ENCODE measurements around the gene ALK.

The ALK gene

GRCh38 chr2:29398384-29399237 lies 522.8 kb downstream of the ALK start:
- no peak for DNase-seq (ENCODE audit: low read depth)
- H3K4me3 ChIP-seq (ENCODE audit: low read depth, low read length): no peak overlapping the region
- TF ChIP-seq, protein P1, sequence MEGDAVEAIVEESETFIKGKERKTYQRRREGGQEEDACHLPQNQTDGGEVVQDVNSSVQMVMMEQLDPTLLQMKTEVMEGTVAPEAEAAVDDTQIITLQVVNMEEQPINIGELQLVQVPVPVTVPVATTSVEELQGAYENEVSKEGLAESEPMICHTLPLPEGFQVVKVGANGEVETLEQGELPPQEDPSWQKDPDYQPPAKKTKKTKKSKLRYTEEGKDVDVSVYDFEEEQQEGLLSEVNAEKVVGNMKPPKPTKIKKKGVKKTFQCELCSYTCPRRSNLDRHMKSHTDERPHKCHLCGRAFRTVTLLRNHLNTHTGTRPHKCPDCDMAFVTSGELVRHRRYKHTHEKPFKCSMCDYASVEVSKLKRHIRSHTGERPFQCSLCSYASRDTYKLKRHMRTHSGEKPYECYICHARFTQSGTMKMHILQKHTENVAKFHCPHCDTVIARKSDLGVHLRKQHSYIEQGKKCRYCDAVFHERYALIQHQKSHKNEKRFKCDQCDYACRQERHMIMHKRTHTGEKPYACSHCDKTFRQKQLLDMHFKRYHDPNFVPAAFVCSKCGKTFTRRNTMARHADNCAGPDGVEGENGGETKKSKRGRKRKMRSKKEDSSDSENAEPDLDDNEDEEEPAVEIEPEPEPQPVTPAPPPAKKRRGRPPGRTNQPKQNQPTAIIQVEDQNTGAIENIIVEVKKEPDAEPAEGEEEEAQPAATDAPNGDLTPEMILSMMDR (IDR thresholded peaks at IDR 0.05; ENCODE audit: low read depth, low read length): no peak
- TF ChIP-seq MAX (IDR thresholded peaks at IDR 0.05; ENCODE audit: low read depth, low read length) (no peak), MYC (IDR thresholded peaks at IDR 0.05; ENCODE audit: low read depth, low read length) (no peak), POLR2A (IDR thresholded peaks at IDR 0.05; ENCODE audit: extremely low read depth, insufficient read length) (no peak)

- no peak for DNase-seq (ENCODE audit: low read depth)
- TF ChIP-seq, protein P1 (IDR thresholded peaks at IDR 0.05; ENCODE audit: low read depth, low read length): no peak
- no peak for TF ChIP-seq MAX (IDR thresholded peaks at IDR 0.05; ENCODE audit: low read depth, low read length)
- TF ChIP-seq POLR2A (IDR thresholded peaks at IDR 0.05; ENCODE audit: extremely low read depth, insufficient read length): no peak
- TF ChIP-seq MYC (IDR thresholded peaks at IDR 0.05; ENCODE audit: low read depth, low read length): no peak
- H3K4me3 ChIP-seq (ENCODE audit: low read depth, low read length): no peak overlapping the region
These were observed 523.7 kb downstream of the ALK start for GRCh38 chr2:29397713-29398112.

GRCh38 chr2:29397039-29397438 lies 524.3 kb downstream of the ALK start:
- TF ChIP-seq POLR2A (IDR thresholded peaks at IDR 0.05; ENCODE audit: extremely low read depth, insufficient read length) (no peak), MYC (IDR thresholded peaks at IDR 0.05; ENCODE audit: low read depth, low read length) (no peak), MAX (IDR thresholded peaks at IDR 0.05; ENCODE audit: low read depth, low read length) (no peak)
- TF ChIP-seq, protein P1 (IDR thresholded peaks at IDR 0.05; ENCODE audit: low read depth, low read length): no peak
- H3K4me3 ChIP-seq (ENCODE audit: low read depth, low read length): no peak overlapping the region
- DNase-seq (ENCODE audit: low read depth): no peak

DNA sequence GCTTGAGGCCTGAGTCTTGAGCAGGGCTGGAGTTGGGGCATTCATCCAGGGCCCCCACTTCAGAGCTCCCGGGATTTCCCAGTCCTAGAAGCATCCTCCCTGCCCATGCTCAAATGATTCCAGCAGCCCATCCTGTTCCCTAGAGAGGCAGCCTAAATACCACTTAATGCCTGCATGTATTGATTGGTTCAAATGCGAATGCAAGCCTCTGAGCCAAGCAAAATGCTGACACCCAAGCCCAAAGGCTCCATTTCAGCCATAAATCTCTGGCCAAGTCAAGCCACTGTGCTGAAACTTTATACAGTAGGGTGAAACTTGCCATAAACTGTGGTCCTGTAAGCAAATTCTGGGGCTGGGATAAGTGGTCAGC lies 526.4 kb downstream of the ALK start:
- no peak for DNase-seq (ENCODE audit: low read depth)
- no peak for TF ChIP-seq POLR2A (IDR thresholded peaks at IDR 0.05; ENCODE audit: extremely low read depth, insufficient read length)
- TF ChIP-seq, protein P1 (IDR thresholded peaks at IDR 0.05; ENCODE audit: low read depth, low read length): no peak
- no peak for TF ChIP-seq MYC (IDR thresholded peaks at IDR 0.05; ENCODE audit: low read depth, low read length)
- TF ChIP-seq MAX (IDR thresholded peaks at IDR 0.05; ENCODE audit: low read depth, low read length): no peak
- H3K4me3 ChIP-seq (ENCODE audit: low read depth, low read length): no peak overlapping the region

GRCh38 chr2:29394311-29394980 lies 526.9 kb downstream of the ALK start:
- TF ChIP-seq, protein P1 (IDR thresholded peaks at IDR 0.05; ENCODE audit: low read depth, low read length): no peak
- no peak for TF ChIP-seq MAX (IDR thresholded peaks at IDR 0.05; ENCODE audit: low read depth, low read length)
- TF ChIP-seq MYC (IDR thresholded peaks at IDR 0.05; ENCODE audit: low read depth, low read length): no peak
- DNase-seq (ENCODE audit: low read depth): no peak
- H3K4me3 ChIP-seq (ENCODE audit: low read depth, low read length): no peak overlapping the region

Data from NB4 (cell line).